K562 treated with DMSO at 1 percent for 48 hours (cell line): Measurements from ENCODE around the gene OR4K17. TPM values are rescaled to one million over a fixed set of nuclear protein-coding genes. Genes with fewer than 3 reads are reported as not detected.

Experiments used
- total RNA-seq: library from RNA; unstranded; fragments of 300-600 nt; gene quantifications from 2 replicates; pipeline ENCODE4 v1.2.3, GENCODE V29; 2022; ENCODE audit warnings: low replicate concordance; ENCODE audit errors: extremely low read depth

OR4K17 gene
- not detected in 2 replicates for total RNA-seq

GRCh38 chr14:20110438-20110837, at the start of gene OR4K17:
Gene OR4K17, plus strand, starts transcription at chr14:20110739. Its CDS starts 6,761 bp downstream, at chr14:20117500.

GRCh38 chr14:20138520-20138919, 28.0 kb downstream of the OR4K17 start, which contains the start of gene OR4N5:
Gene OR4N5, plus strand, starts transcription at chr14:20138820. Its CDS starts 4,916 bp downstream, at chr14:20143736.

Other genes starting within 250 kb of the OR4K17 start
- not detected in 2 replicates for gene OR4K2, start 235.6 kb upstream of the OR4K17 start, total RNA-seq
- not detected in 2 replicates for gene OR4K5, start 190.1 kb upstream of the OR4K17 start, total RNA-seq
- not detected in 2 replicates for gene OR4K1, start 179.8 kb upstream of the OR4K17 start, total RNA-seq
- not detected in 2 replicates for gene OR4K15, start 135.1 kb upstream of the OR4K17 start, total RNA-seq
- gene OR4Q2, start 108.6 kb upstream of the OR4K17 start, total RNA-seq = not detected in 2 replicates
- not detected in 2 replicates for gene OR4K14, start 91.4 kb upstream of the OR4K17 start, total RNA-seq
- gene OR4K13, start 74.7 kb upstream of the OR4K17 start, total RNA-seq = not detected in 2 replicates
- not detected in 2 replicates for gene OR4L1, start 50.7 kb upstream of the OR4K17 start, total RNA-seq
- gene OR4N5, start 28.1 kb downstream of the OR4K17 start, total RNA-seq = not detected in 2 replicates
- gene OR11G2, start 80.2 kb downstream of the OR4K17 start, total RNA-seq = not detected in 2 replicates
- not detected in 2 replicates for gene OR11H6, start 113.0 kb downstream of the OR4K17 start, total RNA-seq
- not detected in 2 replicates for gene OR11H7, start 118.2 kb downstream of the OR4K17 start, total RNA-seq
- gene OR11H4, start 128.5 kb downstream of the OR4K17 start, total RNA-seq = not detected in 2 replicates
- not detected in 2 replicates for gene TTC5, start 195.2 kb downstream of the OR4K17 start, total RNA-seq
- not detected in 2 replicates for gene CCNB1IP1, start 222.5 kb downstream of the OR4K17 start, total RNA-seq
- gene PARP2, start 232.9 kb downstream of the OR4K17 start, total RNA-seq = not detected in 2 replicates